Fibroblast of lung (primary cell): ENCODE data around the gene DHX58. TPM values are rescaled to one million over a fixed set of nuclear protein-coding genes. Genes with fewer than 3 reads are reported as not detected.

Experiments
- DNase-seq, 2 donors: peaks; one replicate each; pipeline versions ENCODE4 v3.0.0 to v3.0.0-alpha.2; 2010; ENCODE audit warnings: low read depth in 2 of 2
- H2AFZ ChIP-seq: 2 replicates; pipeline ENCODE4 v1.5.1; 2012; ENCODE audit warnings: low read length, control low read depth, inconsistent platforms
- H3K27ac ChIP-seq: 2 replicates; pipeline ENCODE4 v1.5.1; 2011; ENCODE audit warnings: low read length, control low read depth; ENCODE audit not compliant: insufficient read depth
- H3K27me3 ChIP-seq: 2 replicates; pipeline ENCODE4 v1.5.1; 2011; ENCODE audit warnings: mild to moderate bottlenecking, low read length; ENCODE audit not compliant: control insufficient read depth, insufficient read depth
- H3K36me3 ChIP-seq: 2 replicates; pipeline ENCODE4 v1.5.1; 2011; ENCODE audit warnings: low read length; ENCODE audit not compliant: control insufficient read depth, insufficient read depth
- H3K4me1 ChIP-seq: 2 replicates; pipeline ENCODE4 v1.5.1; 2011; ENCODE audit warnings: low read length; ENCODE audit not compliant: control insufficient read depth, insufficient read depth; ENCODE audit errors: extremely low read depth
- H3K4me2 ChIP-seq: 2 replicates; pipeline ENCODE4 v1.5.1; 2011; ENCODE audit warnings: low read length, control low read depth; ENCODE audit not compliant: insufficient read depth; ENCODE audit errors: extremely low read depth
- H3K4me3 ChIP-seq, 4 experiments: fragments of 200-600 bp in 1 of 4; sonication (generic) in 1 of 4; replicated peaks in 1 of 4; 2 replicates each; pipeline ENCODE4 v1.5.1; 2011 to 2016; ENCODE audit warnings: low read length in 4 of 4, low read depth in 3 of 4, mild to moderate bottlenecking in 3 of 4, control low read depth in 2 of 4, inconsistent platforms in 1 of 4, mixed read lengths in 1 of 4; ENCODE audit not compliant: insufficient read depth in 1 of 4; ENCODE audit errors: control extremely low read depth in 1 of 4
- H3K79me2 ChIP-seq: 2 replicates; pipeline ENCODE4 v1.5.1; 2012; ENCODE audit warnings: mild to moderate bottlenecking, low read length, inconsistent platforms; ENCODE audit not compliant: control insufficient read depth, insufficient read depth
- H3K9ac ChIP-seq: 2 replicates; pipeline ENCODE4 v1.5.1; 2011; ENCODE audit warnings: mild to moderate bottlenecking, low read length, control low read depth; ENCODE audit not compliant: insufficient read depth
- H3K9me3 ChIP-seq: 2 replicates; pipeline ENCODE4 v1.5.1; 2012; ENCODE audit warnings: low read depth, low read length; ENCODE audit not compliant: control insufficient read depth, insufficient read depth
- H4K20me1 ChIP-seq: 2 replicates; pipeline ENCODE4 v1.5.1; 2011; ENCODE audit warnings: low read length; ENCODE audit not compliant: control insufficient read depth, insufficient read depth; ENCODE audit errors: extremely low read depth
- CTCF ChIP-seq, 2 donors: IDR thresholded peaks in 1 of 2; conservative IDR thresholded peaks in 1 of 2; 1 replicate in 1 of 2; 2 replicates in 1 of 2; pipeline ENCODE4 v1.5.1; 2011 to 2012; ENCODE audit warnings: low read length in 2 of 2, control low read depth in 1 of 2, inconsistent platforms in 1 of 2, low read depth in 1 of 2, mild to moderate bottlenecking in 1 of 2
- EZH2 ChIP-seq: IDR thresholded peaks from 2 replicates; pipeline ENCODE4 v1.5.1; 2012; ENCODE audit warnings: low read length, control low read depth, mild to moderate bottlenecking; ENCODE audit errors: missing control alignments
- polyA plus RNA-seq, 2 donors: library from polyadenylated mRNA; depleted of rRNA in 1 of 2; stranded (reverse) in 1 of 2; unstranded in 1 of 2; fragments of >200 nt; gene quantifications; 2 replicates each; pipeline ENCODE4 v1.2.1, GENCODE V29; 2011 to 2012; ENCODE audit warnings: missing spikeins in 1 of 2
- total RNA-seq: library from RNA; depleted of rRNA; stranded (reverse); fragments of >200 nt; gene quantifications from 2 replicates; pipeline ENCODE4 v1.2.1, GENCODE V29; 2014

Gene DHX58
- total and polyA plus RNA-seq, 2 donors (not counting 1 experiment from before 2014, with no cell fraction given): 8.0 to 18.3 TPM

- H3K36me3 ChIP-seq: peaks cover 22% of the 10 kb centered on the region
- peaks cover 20% of the 10 kb centered on the region for H3K4me1 ChIP-seq
- H3K4me2 ChIP-seq: no peak overlapping the region
- no peaks in the 10 kb centered on the region for H4K20me1 ChIP-seq
- H3K9ac ChIP-seq: no peak overlapping the region
- no peak for TF ChIP-seq EZH2
- TF ChIP-seq CTCF (conservative IDR thresholded peaks at IDR 0.05 in 1 of 2, IDR thresholded peaks at IDR 0.05 in 1 of 2; ENCODE audit: low read depth in 1 of 2, low read length in 2 of 2): no peak
- no peak for DNase-seq
- no peaks in the 10 kb centered on the region for H3K27me3 ChIP-seq
- H3K4me3 ChIP-seq: no peak overlapping the region
- H3K79me2 ChIP-seq: peaks cover 40% of the 10 kb centered on the region
- no peak overlapping the region for H2AFZ ChIP-seq
- H3K9me3 ChIP-seq: no peaks in the 10 kb centered on the region
- no peak overlapping the region for H3K27ac ChIP-seq
Observed at GRCh38 chr17:42129109-42129837, 16.8 kb upstream of the DHX58 start.

DNA sequence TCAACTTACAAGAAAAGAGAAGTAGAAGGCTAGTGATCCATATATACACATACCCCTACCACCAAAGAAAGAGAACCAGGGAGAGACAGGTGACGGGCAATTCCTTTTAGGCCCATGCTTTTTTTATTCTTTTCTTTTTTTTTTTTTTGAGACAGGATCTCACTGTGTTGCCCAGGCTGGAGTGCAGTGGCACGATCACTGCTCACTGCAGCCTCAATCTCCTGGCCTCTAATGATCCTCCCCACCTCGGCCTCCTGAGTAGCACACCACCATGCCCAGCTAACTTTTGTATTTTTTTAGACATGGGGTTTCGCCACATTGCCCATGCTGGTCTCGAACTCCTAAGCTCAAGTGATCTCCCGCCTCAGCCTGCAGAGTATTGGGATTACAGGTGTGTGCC, 14.9 kb upstream of the DHX58 start:
- TF ChIP-seq CTCF (conservative IDR thresholded peaks at IDR 0.05 in 1 of 2, IDR thresholded peaks at IDR 0.05 in 1 of 2; ENCODE audit: low read depth in 1 of 2, low read length in 2 of 2): no peak
- Histone ChIP-seq H3K9me3 (no peaks in the 10 kb centered on the region), H3K9ac (no peak overlapping the region), H3K36me3 (peaks cover 22% of the 10 kb centered on the region), H3K27ac (no peak overlapping the region), H4K20me1 (no peaks in the 10 kb centered on the region), H3K27me3 (no peaks in the 10 kb centered on the region), H3K79me2 (peaks cover 23% of the 10 kb centered on the region), H2AFZ (no peak overlapping the region), H3K4me3 (no peak overlapping the region), H3K4me2 (no peak overlapping the region), H3K4me1 (peaks cover 4% of the 10 kb centered on the region)
- DNase-seq: no peak

- Histone ChIP-seq H3K27ac (no peak overlapping the region), H2AFZ (no peak overlapping the region), H3K4me2 (no peak overlapping the region), H3K9ac (no peak overlapping the region), H3K4me1 (peaks cover under 1% of the 10 kb centered on the region), H3K36me3 (peaks cover 22% of the 10 kb centered on the region), H3K9me3 (no peaks in the 10 kb centered on the region), H3K79me2 (peaks cover 19% of the 10 kb centered on the region), H4K20me1 (no peaks in the 10 kb centered on the region), H3K27me3 (no peaks in the 10 kb centered on the region), H3K4me3 (no peak overlapping the region)
- TF ChIP-seq CTCF (conservative IDR thresholded peaks at IDR 0.05 in 1 of 2, IDR thresholded peaks at IDR 0.05 in 1 of 2; ENCODE audit: low read depth in 1 of 2, low read length in 2 of 2) (no peak), EZH2 (no peak)
- DNase-seq: no peak
Observed at GRCh38 chr17:42126836-42127235, 14.3 kb upstream of the DHX58 start.
